Measurements from ENCODE around the gene SFMBT1.

Gene SFMBT1

GRCh38 chr3:52857864-52858263, 188.0 kb downstream of the SFMBT1 start:
- DNase-seq (ENCODE audit: extremely low read depth in 1 of 2, low read depth in 1 of 2), result no peak

GRCh38 chr3:52857133-52857532, 188.7 kb downstream of the SFMBT1 start:
- no peak for DNase-seq (ENCODE audit: extremely low read depth in 1 of 2, low read depth in 1 of 2)

DNA sequence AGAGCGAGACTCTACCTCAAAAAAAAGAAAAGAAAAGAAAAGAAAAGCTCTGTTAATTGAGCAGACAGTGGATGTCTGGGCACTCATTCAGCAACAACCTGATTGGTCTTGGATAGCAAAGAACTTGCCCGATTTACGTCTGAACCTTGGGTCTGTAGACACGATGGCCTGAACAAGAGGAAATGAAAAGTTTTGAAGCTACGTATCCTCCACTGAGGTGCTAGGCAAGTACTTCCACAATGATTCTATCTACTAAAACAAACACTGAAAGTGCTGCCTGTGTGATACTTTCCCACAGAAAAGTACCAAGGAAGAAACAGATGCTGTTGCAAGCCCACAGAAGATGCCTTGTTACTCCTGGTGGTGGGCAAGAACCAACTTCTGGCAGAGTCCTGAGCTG, 189.2 kb downstream of the SFMBT1 start:
- no peak for DNase-seq (ENCODE audit: extremely low read depth in 1 of 2, low read depth in 1 of 2)

DNA sequence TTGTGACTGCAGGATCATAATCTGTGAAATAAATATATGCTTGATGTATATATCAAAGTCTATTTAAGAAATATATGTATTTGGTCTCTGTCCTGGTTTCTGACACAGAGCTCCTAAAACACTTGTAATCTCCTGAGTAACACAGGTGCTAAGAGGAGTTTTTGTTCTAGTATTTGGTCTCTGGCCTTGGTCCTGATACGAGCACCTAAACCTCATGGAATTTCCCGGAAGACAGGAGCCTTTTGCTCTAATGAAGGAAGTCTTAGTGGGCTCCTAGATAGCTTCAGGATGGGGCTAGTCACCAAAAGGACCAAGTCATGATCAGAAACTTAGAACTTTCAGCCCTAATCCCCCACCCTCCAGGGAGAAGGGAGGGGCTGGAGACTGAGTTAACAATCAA, 191.9 kb downstream of the SFMBT1 start:
- DNase-seq (ENCODE audit: extremely low read depth in 1 of 2, low read depth in 1 of 2), result no peak

Measured in activated CD8-positive, alpha-beta memory T cell treated with anti-CD3 and anti-CD28 coated beads for 1 hour (primary cell).